ENCODE measurements around the gene ZNF575. TPM values are rescaled to one million over a fixed set of nuclear protein-coding genes. Genes with fewer than 3 reads are reported as not detected.

ZNF575 gene
- total and polyA plus RNA-seq, 4 experiments from 2014 or later, result 2.1 to 11.8 (median 7.3) TPM

DNA sequence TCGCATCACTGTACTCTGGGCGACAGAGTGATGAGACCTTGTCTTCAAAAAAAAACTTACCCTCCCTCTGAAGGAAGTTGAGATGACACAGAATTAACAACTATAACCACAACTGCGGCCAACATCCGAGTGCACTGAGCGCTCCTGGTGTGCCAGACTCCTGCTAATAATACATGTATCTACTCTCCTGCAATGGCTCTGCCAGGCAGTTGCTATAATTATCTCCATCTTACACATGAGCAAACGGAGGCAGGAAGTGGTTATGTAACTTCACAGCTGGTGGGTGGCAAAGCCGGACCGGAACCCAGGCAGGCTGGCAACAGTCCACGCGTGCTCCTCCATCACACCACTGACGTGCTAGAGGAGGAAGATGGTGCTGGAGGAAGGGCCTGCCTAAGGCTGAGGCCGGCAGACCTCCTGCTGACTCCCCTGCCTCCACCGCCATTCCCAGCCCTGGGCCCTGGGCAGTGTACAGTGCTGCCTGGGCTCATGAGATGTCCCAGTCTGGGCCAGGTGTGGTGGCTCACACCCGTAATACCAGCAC lies 29.8 kb downstream of the ZNF575 start:
- Mint-ChIP-seq H3K36me3 (peaks cover 14 to 22% of the 10 kb centered on the region in 2 donors), H3K4me3 (peak overlapping the region; percentile 63 to 86 (median 74)), H3K27ac (peak overlapping the region; percentile 92 to 98 (median 96)), H3K27me3 (no peaks in the 10 kb centered on the region), H3K4me1 (peaks cover 36 to 65% (median 43%) of the 10 kb centered on the region in 4 donors), H3K9me3 (peaks cover 0 to 2% (median 0%) of the 10 kb centered on the region in 8 donors)
- Histone ChIP-seq H3K36me3 (ENCODE audit: insufficient read depth, low read length) (peaks cover 3% of the 10 kb centered on the region), H3K4me3 (ENCODE audit: low read length in 2 of 2) (peak overlapping the region in 1 of 2 donors; percentile 32), H3K27ac (ENCODE audit: low read depth, low read length) (peak overlapping the region; percentile 72), H3K27me3 (ENCODE audit: insufficient read depth, low read length) (no peaks in the 10 kb centered on the region), H3K9me3 (ENCODE audit: control insufficient read depth in 1 of 2, low read length in 2 of 2) (no peaks in the 10 kb centered on the region), H3K4me1 (ENCODE audit: insufficient read depth, low read length) (peaks cover 45% of the 10 kb centered on the region)
- ChIA-PET CTCF (ENCODE audit: partially characterized antibody) (interaction anchor here (1.6 to 7.0 kb wide), 3 partner anchors 8 to 58 kb away, joined by 3 to 59 read pairs (median 19); partner anchors contain the start of genes IRGQ and ZNF576), POLR2A (ENCODE audit: partially characterized antibody) (interaction anchor here (0.6 to 6.1 kb wide), 8 partner anchors 12 to 99 kb away, joined by 3 to 41 read pairs (median 3); partner anchors contain the start of genes ETHE1, IRGQ, PINLYP and XRCC1)
- DNase-seq, result peak; percentile 82 to 93 (median 86)
- intact Hi-C loops (cut with micrococcal nuclease), result loop anchor here (1.0 to 10.0 kb wide), 5 partner anchors 7 to 222 kb away; partner anchors contain the start of genes IRGQ, KCNN4, PINLYP and XRCC1

DNA sequence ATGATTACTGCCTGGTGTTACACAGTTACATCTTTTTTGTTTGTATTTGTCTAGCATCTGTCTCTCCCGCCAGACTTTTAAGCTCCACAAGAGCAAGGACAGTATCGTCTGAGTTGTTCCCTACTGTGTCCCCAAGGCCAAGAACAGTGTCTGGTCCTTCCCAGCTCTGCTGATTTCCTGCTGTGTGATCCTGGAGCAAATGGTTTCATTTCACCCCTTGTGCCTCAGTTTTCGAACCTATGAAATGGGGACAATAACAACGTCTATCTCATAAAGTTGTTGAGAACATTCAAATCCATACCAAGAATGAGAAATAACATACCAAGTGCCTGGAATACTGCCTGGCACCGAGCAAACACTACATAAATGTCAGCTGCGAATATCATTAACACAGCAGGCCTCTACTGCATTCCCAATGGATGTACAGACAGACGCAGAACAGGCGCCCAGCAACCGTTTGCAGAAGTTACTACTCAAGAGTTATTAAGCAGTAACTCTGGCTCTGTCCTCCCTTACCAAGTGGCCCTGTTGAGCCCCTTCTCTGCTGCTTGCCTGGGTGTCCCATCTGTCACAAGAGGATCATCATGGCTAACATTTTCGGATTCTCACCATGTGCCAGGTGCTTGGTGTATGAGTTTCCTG lies 30.9 kb downstream of the ZNF575 start:
- Mint-ChIP-seq H3K9me3 (peaks cover 0 to 2% (median 0%) of the 10 kb centered on the region in 8 donors), H3K4me3 (peak overlapping the region in 7 of 8 donors; percentile 3 to 83 (median 51)), H3K27me3 (no peaks in the 10 kb centered on the region), H3K36me3 (peaks cover 14 to 19% of the 10 kb centered on the region in 2 donors), H3K4me1 (peaks cover 36 to 65% (median 43%) of the 10 kb centered on the region in 4 donors), H3K27ac (peak overlapping the region; percentile 92 to 98 (median 96))
- CTCF ChIA-PET (ENCODE audit: partially characterized antibody), result interaction anchor here (2.8 to 7.0 kb wide), 2 partner anchors 9 to 31 kb away, joined by 19 to 59 read pairs; partner anchors contain the start of genes IRGQ and ZNF576
- Histone ChIP-seq H3K4me1 (ENCODE audit: insufficient read depth, low read length) (peaks cover 45% of the 10 kb centered on the region), H3K27ac (ENCODE audit: low read depth, low read length) (peak overlapping the region; percentile 72), H3K4me3 (ENCODE audit: low read length in 2 of 2) (no peak overlapping the region), H3K9me3 (ENCODE audit: control insufficient read depth in 1 of 2, low read length in 2 of 2) (no peaks in the 10 kb centered on the region), H3K27me3 (ENCODE audit: insufficient read depth, low read length) (no peaks in the 10 kb centered on the region), H3K36me3 (ENCODE audit: insufficient read depth, low read length) (peaks cover 3% of the 10 kb centered on the region)
- POLR2A ChIA-PET (ENCODE audit: partially characterized antibody), result interaction anchor here (1.0 to 6.1 kb wide), 6 partner anchors 9 to 59 kb away, joined by 3 to 41 read pairs (median 4); partner anchors contain the start of genes ETHE1, IRGQ, PINLYP and XRCC1
- intact Hi-C loops (cut with micrococcal nuclease), result loop anchor here (1.0 to 10.0 kb wide), 3 partner anchors 9 to 221 kb away; partner anchors contain the start of genes KCNN4 and ZNF575
- no peak for DNase-seq

DNA sequence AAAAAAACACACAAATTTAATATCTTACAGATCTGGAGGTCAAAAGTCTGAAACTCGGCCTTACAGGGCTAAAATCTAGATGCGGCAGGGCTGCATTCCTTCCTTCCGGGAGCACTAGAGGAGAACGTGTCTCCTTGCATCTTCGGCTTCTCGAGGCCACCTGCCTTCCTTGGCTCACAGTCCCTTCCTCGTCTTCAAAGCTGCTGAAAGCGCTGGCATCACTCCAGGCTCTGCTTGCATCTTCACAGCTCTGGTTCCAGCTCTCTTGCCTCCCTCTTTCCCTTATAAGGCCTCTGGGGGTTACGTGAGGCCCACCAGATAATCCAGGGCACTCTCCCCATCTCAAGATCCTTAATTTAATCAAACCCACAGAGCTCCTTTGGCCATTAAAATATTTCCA lies 31.8 kb downstream of the ZNF575 start:
- ChIA-PET CTCF (ENCODE audit: partially characterized antibody) (interaction anchor here (1.1 to 7.0 kb wide), 4 partner anchors 10 to 32 kb away, joined by 3 to 59 read pairs (median 12); partner anchors contain the start of genes IRGQ, XRCC1, ZNF575 and ZNF576), POLR2A (ENCODE audit: partially characterized antibody) (interaction anchor here (0.6 to 6.1 kb wide), 5 partner anchors 9 to 41 kb away, joined by 3 to 41 read pairs (median 3); partner anchors contain the start of genes IRGQ, XRCC1 and ZNF576)
- no peaks in the 10 kb centered on the region for H3K27me3 Mint-ChIP-seq
- no peaks in the 10 kb centered on the region for H3K9me3 ChIP-seq (ENCODE audit: control insufficient read depth in 1 of 2, low read length in 2 of 2)
- peaks cover 11 to 17% of the 10 kb centered on the region in 2 donors for H3K36me3 Mint-ChIP-seq
- peaks cover 45% of the 10 kb centered on the region for H3K4me1 ChIP-seq (ENCODE audit: insufficient read depth, low read length)
- DNase-seq, result no peak
- H3K9me3 Mint-ChIP-seq, result peaks cover 0 to 2% (median 0%) of the 10 kb centered on the region in 8 donors
- H3K4me3 Mint-ChIP-seq, result no peak overlapping the region
- H3K27ac Mint-ChIP-seq, result peak overlapping the region; percentile 29 to 92 (median 80)
- intact Hi-C loops (cut with micrococcal nuclease), result loop anchor here (10.0 kb wide), 1 partner anchor 220 kb away; the partner anchor contains the start of gene KCNN4
- no peak overlapping the region for H3K27ac ChIP-seq (ENCODE audit: low read depth, low read length)
- H3K4me1 Mint-ChIP-seq, result peaks cover 37 to 64% (median 44%) of the 10 kb centered on the region in 4 donors
- no peaks in the 10 kb centered on the region for H3K27me3 ChIP-seq (ENCODE audit: insufficient read depth, low read length)
- no peak overlapping the region for H3K4me3 ChIP-seq (ENCODE audit: low read length in 2 of 2)
- no peaks in the 10 kb centered on the region for H3K36me3 ChIP-seq (ENCODE audit: insufficient read depth, low read length)

- H3K9me3 ChIP-seq (ENCODE audit: control insufficient read depth in 1 of 2, low read length in 2 of 2), result no peaks in the 10 kb centered on the region
- intact Hi-C loops (cut with micrococcal nuclease), result loop anchor here (10.0 kb wide), 1 partner anchor 215 kb away; the partner anchor contains the start of gene KCNN4
- no peaks in the 10 kb centered on the region for H3K36me3 ChIP-seq (ENCODE audit: insufficient read depth, low read length)
- ChIA-PET POLR2A (ENCODE audit: partially characterized antibody) (interaction anchor here (1.9 kb wide), 1 partner anchor 25 kb away, joined by 5 read pairs; the partner anchor contains the start of gene IRGQ), CTCF (ENCODE audit: partially characterized antibody) (interaction anchor here (2.8 to 3.9 kb wide), 2 partner anchors 14 to 25 kb away, joined by 16 to 24 read pairs; partner anchors contain the start of genes IRGQ and ZNF576)
- H3K4me3 ChIP-seq (ENCODE audit: low read length in 2 of 2), result no peak overlapping the region
- Mint-ChIP-seq H3K4me1 (peaks cover 20 to 56% (median 34%) of the 10 kb centered on the region in 4 donors), H3K9me3 (peaks cover 0 to 2% (median 0%) of the 10 kb centered on the region in 8 donors), H3K27me3 (no peaks in the 10 kb centered on the region), H3K27ac (peak overlapping the region in 6 of 7 donors; percentile 6 to 79 (median 42)), H3K36me3 (peaks cover 10 to 16% of the 10 kb centered on the region in 2 donors), H3K4me3 (peak overlapping the region in 2 of 8 donors; percentile 24 to 54)
- no peak overlapping the region for H3K27ac ChIP-seq (ENCODE audit: low read depth, low read length)
- no peaks in the 10 kb centered on the region for H3K27me3 ChIP-seq (ENCODE audit: insufficient read depth, low read length)
- peaks cover 16% of the 10 kb centered on the region for H3K4me1 ChIP-seq (ENCODE audit: insufficient read depth, low read length)
- DNase-seq, result no peak
These were observed 36.7 kb downstream of the ZNF575 start for GRCh38 chr19:43569657-43570056.

- H3K27ac Mint-ChIP-seq, result peak overlapping the region in 6 of 7 donors; percentile 6 to 83 (median 53)
- no peak for DNase-seq
- peaks cover 21 to 56% (median 38%) of the 10 kb centered on the region in 4 donors for H3K4me1 Mint-ChIP-seq
- Histone ChIP-seq H3K36me3 (ENCODE audit: insufficient read depth, low read length) (no peaks in the 10 kb centered on the region), H3K4me1 (ENCODE audit: insufficient read depth, low read length) (peaks cover 16% of the 10 kb centered on the region), H3K9me3 (ENCODE audit: control insufficient read depth in 1 of 2, low read length in 2 of 2) (no peaks in the 10 kb centered on the region), H3K27ac (ENCODE audit: low read depth, low read length) (no peak overlapping the region), H3K27me3 (ENCODE audit: insufficient read depth, low read length) (no peaks in the 10 kb centered on the region), H3K4me3 (ENCODE audit: low read length in 2 of 2) (no peak overlapping the region)
- intact Hi-C loops (cut with micrococcal nuclease), result no loop called here
- CTCF ChIA-PET (ENCODE audit: partially characterized antibody), result interaction anchor here (2.8 to 3.9 kb wide), 2 partner anchors 15 to 25 kb away, joined by 16 to 24 read pairs; partner anchors contain the start of genes IRGQ and ZNF576
- no peaks in the 10 kb centered on the region for H3K27me3 Mint-ChIP-seq
- POLR2A ChIA-PET (ENCODE audit: partially characterized antibody), result interaction anchor here (1.9 kb wide), 1 partner anchor 25 kb away, joined by 5 read pairs; the partner anchor contains the start of gene IRGQ
- peaks cover 10 to 21% of the 10 kb centered on the region in 2 donors for H3K36me3 Mint-ChIP-seq
- H3K4me3 Mint-ChIP-seq, result no peak overlapping the region
- H3K9me3 Mint-ChIP-seq, result peaks cover 0 to 2% (median 0%) of the 10 kb centered on the region in 8 donors
These were observed 37.3 kb downstream of the ZNF575 start for GRCh38 chr19:43570174-43570791.

DNA sequence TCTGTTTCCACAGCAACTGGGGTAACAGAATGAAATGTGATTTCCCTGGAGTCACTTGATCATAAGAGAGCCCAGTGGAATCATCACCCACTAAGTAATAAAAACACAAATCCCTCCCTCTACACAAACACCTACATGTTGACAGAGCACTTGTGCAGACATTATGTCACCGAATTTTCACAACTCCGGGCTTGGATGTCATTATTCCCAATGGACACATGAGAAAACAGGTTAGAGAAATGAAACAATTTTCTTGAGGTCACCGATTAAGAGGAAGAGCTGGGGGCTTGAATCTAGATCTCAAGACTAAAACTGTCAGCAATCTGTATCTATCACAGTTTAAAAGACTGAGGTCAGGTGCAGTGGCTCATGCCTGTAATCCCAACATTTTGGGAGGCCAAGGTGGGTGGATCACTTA lies 39.2 kb downstream of the ZNF575 start:
- Histone ChIP-seq H3K36me3 (ENCODE audit: insufficient read depth, low read length) (no peaks in the 10 kb centered on the region), H3K4me1 (ENCODE audit: insufficient read depth, low read length) (peaks cover 23% of the 10 kb centered on the region), H3K9me3 (ENCODE audit: control insufficient read depth in 1 of 2, low read length in 2 of 2) (no peaks in the 10 kb centered on the region), H3K4me3 (ENCODE audit: low read length in 2 of 2) (no peak overlapping the region), H3K27ac (ENCODE audit: low read depth, low read length) (no peak overlapping the region), H3K27me3 (ENCODE audit: insufficient read depth, low read length) (no peaks in the 10 kb centered on the region)
- Mint-ChIP-seq H3K27ac (peak overlapping the region; percentile 3 to 86 (median 66)), H3K36me3 (peaks cover 10 to 22% of the 10 kb centered on the region in 2 donors), H3K9me3 (no peaks in the 10 kb centered on the region), H3K4me3 (peak overlapping the region in 1 of 8 donors; percentile 3), H3K4me1 (peaks cover 19 to 64% (median 38%) of the 10 kb centered on the region in 4 donors), H3K27me3 (no peaks in the 10 kb centered on the region)
- CTCF ChIA-PET (ENCODE audit: partially characterized antibody), result interaction anchor here (1.2 to 3.9 kb wide), 2 partner anchors 17 to 36 kb away, joined by 6 to 24 read pairs; no protein-coding TSS in a partner anchor
- POLR2A ChIA-PET (ENCODE audit: partially characterized antibody), result no interaction called here
- intact Hi-C loops (cut with micrococcal nuclease), result no loop called here
- DNase-seq, result no peak

Data from CD4-positive, alpha-beta memory T cell (primary cell).